Measurements from ENCODE around the gene ALCAM. TPM values are rescaled to one million over a fixed set of nuclear protein-coding genes. Genes with fewer than 3 reads are reported as not detected.

ALCAM gene
- total RNA-seq (2014; rRNA removed; shearing (Covaris generic)) (40.4 and 51.3 TPM in 2 replicates), total RNA-seq (2022) (47.7 and 56.1 TPM in 2 replicates), Bru-seq, nascent RNA (percentile 85 among the genes with signal in this experiment), BruChase-seq, experiment 1, labeled RNA remaining after a 6-hour chase (percentile 68 among the genes with signal in this experiment), BruChase-seq, experiment 2, labeled RNA remaining after a 2-hour chase (percentile 74 among the genes with signal in this experiment)
- long read RNA-seq, full-length matches to known transcripts: 47 of 58 reads
- long read RNA-seq, partial matches to known transcripts: 8 of 58 reads
- long read RNA-seq, other reads (novel, unspliced or antisense): 3 of 58 reads

DNA sequence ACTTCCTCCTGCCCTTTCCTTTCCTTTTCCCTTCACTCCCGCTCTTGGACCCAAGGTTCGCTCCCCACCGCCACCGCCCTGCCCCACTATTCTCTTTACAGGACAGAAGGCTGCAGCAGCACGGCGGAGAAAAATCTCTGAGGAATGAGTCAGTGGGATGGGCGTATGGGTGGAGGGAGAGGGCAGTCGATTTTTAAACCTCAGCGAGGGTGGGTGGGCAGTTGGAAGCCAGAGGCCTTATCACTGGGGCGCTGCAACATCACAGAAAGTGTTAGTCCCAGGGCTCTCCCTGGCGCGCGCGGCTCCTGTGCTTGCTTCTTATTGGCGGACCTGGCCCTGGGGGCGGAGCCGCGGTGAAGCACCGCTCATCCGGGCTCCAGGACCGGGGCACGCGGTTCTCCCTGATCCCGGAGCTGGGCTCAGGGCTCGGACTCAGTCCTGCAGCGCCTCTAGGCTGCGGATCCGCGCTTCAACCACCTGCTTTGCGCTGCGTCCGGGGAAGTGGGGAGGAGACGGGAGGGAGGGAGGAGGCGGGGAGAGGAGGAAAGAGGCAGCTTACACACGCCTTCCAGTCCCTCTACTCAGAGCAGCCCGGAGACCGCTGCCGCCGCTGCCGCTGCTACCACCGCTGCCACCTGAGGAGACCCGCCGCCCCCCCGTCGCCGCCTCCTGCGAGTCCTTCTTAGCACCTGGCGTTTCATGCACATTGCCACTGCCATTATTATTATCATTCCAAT is at the start of gene ALCAM:
ALCAM (plus strand) TSS at position 584 of the 737 bp plus-strand sequence.
- Histone ChIP-seq H3K9me2 (ENCODE audit: insufficient read depth, low read length) (no peaks in the 10 kb centered on the region), H3K36me3 (ENCODE audit: insufficient read depth, low read length) (no peaks in the 10 kb centered on the region), H3K4me3 (ENCODE audit: low read depth, low read length, poor library complexity, severe bottlenecking) (peak within 1 kb of the TSS; percentile 74), H3K79me2 (ENCODE audit: insufficient read depth, low read depth, low read length) (peaks cover 29% of the 10 kb centered on the region), H4K20me1 (ENCODE audit: insufficient read depth, low read length) (0 out of 2 replicates have a peak, but pooled peaks cover 4% of the 10 kb centered on the region), H3K9me3 (ENCODE audit: low read length) (no peaks in the 10 kb centered on the region), H3K4me2 (ENCODE audit: low read length) (peak within 1 kb of the TSS; percentile 94), H3K4me1 (ENCODE audit: insufficient read depth, low read length, poor library complexity, severe bottlenecking) (peaks cover 27% of the 10 kb centered on the region), H2AFZ (ENCODE audit: low read length) (peak within 1 kb of the TSS; percentile 94), H3K27ac (ENCODE audit: low read depth, low read length, poor library complexity, severe bottlenecking) (peak within 1 kb of the TSS; percentile 92)
- no TSS peak for BruUV-seq (replicated peaks)
- peak; percentile 91 for DNase-seq (ENCODE audit: low spot score)
- ChIA-PET CTCF (ENCODE audit: unreplicated experiment) (interaction anchor here (0.6 kb wide), 1 partner anchor 869 kb away, joined by 3 read pairs; no protein-coding TSS in a partner anchor), POLR2A (interaction anchor here (0.6 to 2.5 kb wide), 6 partner anchors 10 to 1253 kb away, joined by 3 to 15 read pairs (median 4); no protein-coding TSS in a partner anchor)
- intact Hi-C loops (cut with micrococcal nuclease; ENCODE audit: unreplicated experiment): loop anchor here (1.0 to 5.0 kb wide), 4 partner anchors 152 to 1094 kb away; partner anchors contain the start of gene CBLB
- no peak for TF ChIP-seq EZH2phosphoT487 (IDR thresholded peaks at IDR 0.05; ENCODE audit: borderline replicate concordance, low read depth, low read length)
- TF ChIP-seq CTCF (conservative IDR thresholded peaks at IDR 0.05; ENCODE audit: low read length): peak; percentile 46; the same call in 1 of the 2 replicates

DNA sequence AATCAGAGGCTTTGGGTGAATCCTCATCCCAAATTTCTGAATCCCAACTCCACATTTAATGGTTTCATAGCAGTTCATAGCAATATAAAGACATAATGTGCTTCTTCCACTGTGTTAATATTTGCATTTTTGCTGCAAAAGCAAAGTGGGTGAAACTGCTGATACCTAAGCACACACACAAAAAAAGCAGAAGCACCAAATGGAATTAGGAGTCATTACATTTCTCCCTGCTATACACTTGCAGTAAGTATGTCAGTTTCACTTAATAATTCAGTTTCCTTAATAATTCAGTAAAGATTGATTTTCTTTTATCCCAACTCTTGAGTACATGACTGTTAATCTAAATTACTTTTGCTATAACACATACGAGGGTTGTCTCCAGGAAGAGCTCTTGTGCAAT is 48.9 kb upstream of the ALCAM start:
- H3K79me2 ChIP-seq (ENCODE audit: insufficient read depth, low read depth, low read length): no peaks in the 10 kb centered on the region
- no peaks in the 10 kb centered on the region for H3K4me1 ChIP-seq (ENCODE audit: insufficient read depth, low read length, poor library complexity, severe bottlenecking)
- no peak overlapping the region for H3K27ac ChIP-seq (ENCODE audit: low read depth, low read length, poor library complexity, severe bottlenecking)
- ChIA-PET CTCF (ENCODE audit: unreplicated experiment) (no interaction called here), POLR2A (no interaction called here)
- BruUV-seq (replicated peaks): no TSS peak
- no peak overlapping the region for H2AFZ ChIP-seq (ENCODE audit: low read length)
- no peaks in the 10 kb centered on the region for H3K9me2 ChIP-seq (ENCODE audit: insufficient read depth, low read length)
- TF ChIP-seq EZH2phosphoT487 (IDR thresholded peaks at IDR 0.05; ENCODE audit: borderline replicate concordance, low read depth, low read length): no peak
- TF ChIP-seq CTCF (conservative IDR thresholded peaks at IDR 0.05; ENCODE audit: low read length): no peak
- DNase-seq (ENCODE audit: low spot score): no peak
- intact Hi-C loops (cut with micrococcal nuclease; ENCODE audit: unreplicated experiment): no loop called here
- H3K36me3 ChIP-seq (ENCODE audit: insufficient read depth, low read length): no peaks in the 10 kb centered on the region
- H4K20me1 ChIP-seq (ENCODE audit: insufficient read depth, low read length): no peaks in the 10 kb centered on the region
- no peak overlapping the region for H3K4me3 ChIP-seq (ENCODE audit: low read depth, low read length, poor library complexity, severe bottlenecking)
- H3K9me3 ChIP-seq (ENCODE audit: low read length): no peaks in the 10 kb centered on the region
- no peak overlapping the region for H3K4me2 ChIP-seq (ENCODE audit: low read length)

All from OCI-LY7 (cell line).